KMS-11 (cell line): ENCODE results near the gene DIS3L2.
"Not testable (repeated sequence)": the region's sequence is repeated elsewhere in the genome, so short reads cannot be mapped to it uniquely, and the experiment has no call there.

Experiments
- H2AFZ ChIP-seq: fragments of 200-600 bp; sonication (generic); 2 replicates; pipeline ENCODE4 v1.6.1; 2016; ENCODE audit warnings: antibody characterized with exemption, mixed run types, low read depth
- H3K27ac ChIP-seq: fragments of 200-600 bp; sonication (generic); 2 replicates; pipeline ENCODE4 v1.6.1; 2016; ENCODE audit warnings: mild to moderate bottlenecking, mixed run types
- H3K27me3 ChIP-seq: fragments of 200-600 bp; sonication (generic); 2 replicates; pipeline ENCODE4 v1.6.1; 2017; ENCODE audit warnings: mild to moderate bottlenecking, low read depth, mixed run types, moderate library complexity; ENCODE audit not compliant: insufficient read depth
- H3K36me3 ChIP-seq: fragments of 200-600 bp; sonication (generic); 2 replicates; pipeline ENCODE4 v1.6.1; 2017; ENCODE audit warnings: mild to moderate bottlenecking, mixed run types; ENCODE audit not compliant: insufficient read depth
- H3K4me1 ChIP-seq: fragments of 200-600 bp; sonication (generic); 2 replicates; pipeline ENCODE4 v1.6.1; 2016; ENCODE audit warnings: mild to moderate bottlenecking, low read depth, mixed run types; ENCODE audit not compliant: poor library complexity, severe bottlenecking
- H3K4me2 ChIP-seq: fragments of 200-600 bp; sonication (generic); 2 replicates; pipeline ENCODE4 v1.7.0; 2016; ENCODE audit warnings: mild to moderate bottlenecking, mixed run types
- H3K4me3 ChIP-seq: fragments of 200-600 bp; sonication (generic); IDR thresholded peaks from 2 replicates; pipeline ENCODE4 v1.6.1; 2017; ENCODE audit warnings: low read depth, low read length, mixed read lengths; ENCODE audit not compliant: insufficient read depth
- H3K79me2 ChIP-seq: fragments of 200-600 bp; sonication (generic); 2 replicates; pipeline ENCODE4 v1.6.1; 2016; ENCODE audit warnings: low read depth, mixed run types; ENCODE audit not compliant: insufficient read depth
- H3K9ac ChIP-seq: fragments of 200-600 bp; sonication (generic); 2 replicates; pipeline ENCODE4 v1.6.1; 2016; ENCODE audit warnings: mild to moderate bottlenecking, mixed run types
- H4K20me1 ChIP-seq: fragments of 200-600 bp; sonication (generic); 2 replicates; pipeline ENCODE4 v1.6.1; 2016; ENCODE audit warnings: mild to moderate bottlenecking, mixed run types; ENCODE audit not compliant: insufficient read depth
- TF ChIP-seq, protein P1 (sequence below): fragments of 200-600 bp; sonication (generic); conservative IDR thresholded peaks from 2 replicates; pipeline ENCODE4 v1.6.1; 2017; ENCODE audit warnings: low read depth, mild to moderate bottlenecking, antibody characterized with exemption, low read length, moderate library complexity, mixed read lengths

The DIS3L2 gene

DNA sequence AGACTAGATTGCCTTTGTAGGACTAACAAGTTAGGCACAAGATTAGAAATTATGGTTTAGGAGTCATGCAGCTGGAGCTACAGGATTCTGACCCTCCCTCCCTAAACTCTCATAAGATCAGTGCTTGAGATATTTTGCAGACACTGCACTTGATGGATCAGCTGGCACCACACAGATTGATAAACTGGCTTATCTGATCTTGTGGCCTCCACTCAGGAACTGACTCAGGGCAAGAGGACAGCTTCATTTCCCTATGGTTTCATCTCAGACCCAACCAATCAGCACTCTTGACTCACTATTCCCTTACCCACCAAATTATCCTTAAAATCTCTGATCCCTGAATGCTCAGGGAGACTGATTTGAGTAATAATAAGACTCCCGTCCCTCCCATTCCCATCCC, 152.3 kb downstream of the DIS3L2 start:
- Histone ChIP-seq H3K4me2 (no peak overlapping the region), H4K20me1 (no peaks in the 10 kb centered on the region), H3K9ac (no peak overlapping the region), H3K36me3 (no peaks in the 10 kb centered on the region), H3K27ac (no peak overlapping the region), H2AFZ (no peak overlapping the region), H3K4me1 (no peaks in the 10 kb centered on the region), H3K27me3 (no peaks in the 10 kb centered on the region), H3K79me2 (no peaks in the 10 kb centered on the region), H3K4me3 (no peak overlapping the region)
- TF ChIP-seq, protein P1, sequence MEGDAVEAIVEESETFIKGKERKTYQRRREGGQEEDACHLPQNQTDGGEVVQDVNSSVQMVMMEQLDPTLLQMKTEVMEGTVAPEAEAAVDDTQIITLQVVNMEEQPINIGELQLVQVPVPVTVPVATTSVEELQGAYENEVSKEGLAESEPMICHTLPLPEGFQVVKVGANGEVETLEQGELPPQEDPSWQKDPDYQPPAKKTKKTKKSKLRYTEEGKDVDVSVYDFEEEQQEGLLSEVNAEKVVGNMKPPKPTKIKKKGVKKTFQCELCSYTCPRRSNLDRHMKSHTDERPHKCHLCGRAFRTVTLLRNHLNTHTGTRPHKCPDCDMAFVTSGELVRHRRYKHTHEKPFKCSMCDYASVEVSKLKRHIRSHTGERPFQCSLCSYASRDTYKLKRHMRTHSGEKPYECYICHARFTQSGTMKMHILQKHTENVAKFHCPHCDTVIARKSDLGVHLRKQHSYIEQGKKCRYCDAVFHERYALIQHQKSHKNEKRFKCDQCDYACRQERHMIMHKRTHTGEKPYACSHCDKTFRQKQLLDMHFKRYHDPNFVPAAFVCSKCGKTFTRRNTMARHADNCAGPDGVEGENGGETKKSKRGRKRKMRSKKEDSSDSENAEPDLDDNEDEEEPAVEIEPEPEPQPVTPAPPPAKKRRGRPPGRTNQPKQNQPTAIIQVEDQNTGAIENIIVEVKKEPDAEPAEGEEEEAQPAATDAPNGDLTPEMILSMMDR, result no peak

DNA sequence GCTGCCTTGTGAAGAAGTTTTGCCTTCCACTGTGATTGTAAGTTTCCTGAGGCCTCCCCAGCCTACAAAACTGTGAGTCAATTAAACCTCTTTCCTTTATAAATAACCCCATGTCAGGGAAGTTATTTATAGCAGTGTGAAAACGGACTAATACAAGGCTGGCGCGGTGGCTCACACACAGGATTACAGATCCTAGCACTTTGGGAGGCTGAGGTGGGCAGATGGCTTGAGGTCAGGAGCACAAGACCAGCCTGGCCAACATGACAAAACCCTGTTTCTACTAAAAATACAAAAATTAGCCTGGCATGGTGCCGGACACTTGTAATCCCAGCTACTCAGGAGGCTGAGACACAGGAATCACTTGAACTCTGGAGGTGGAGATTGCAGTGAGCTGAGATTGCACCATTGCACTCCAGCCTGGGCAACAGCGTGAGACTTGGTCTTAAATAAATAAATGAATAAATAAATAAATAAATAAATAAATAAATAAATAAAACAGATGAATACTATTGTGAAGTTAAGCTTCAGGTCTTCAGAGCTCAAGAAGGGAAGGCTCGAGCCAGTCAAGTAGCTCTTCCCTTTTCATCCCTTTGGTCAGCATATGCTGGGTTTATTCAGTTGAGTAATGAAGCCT, 154.3 kb downstream of the DIS3L2 start:
- not testable (repeated sequence) for H3K27me3 ChIP-seq, H2AFZ ChIP-seq, H4K20me1 ChIP-seq, H3K79me2 ChIP-seq, H3K4me3 ChIP-seq, H3K27ac ChIP-seq, H3K4me1 ChIP-seq, H3K9ac ChIP-seq, H3K36me3 ChIP-seq, H3K4me2 ChIP-seq

DNA sequence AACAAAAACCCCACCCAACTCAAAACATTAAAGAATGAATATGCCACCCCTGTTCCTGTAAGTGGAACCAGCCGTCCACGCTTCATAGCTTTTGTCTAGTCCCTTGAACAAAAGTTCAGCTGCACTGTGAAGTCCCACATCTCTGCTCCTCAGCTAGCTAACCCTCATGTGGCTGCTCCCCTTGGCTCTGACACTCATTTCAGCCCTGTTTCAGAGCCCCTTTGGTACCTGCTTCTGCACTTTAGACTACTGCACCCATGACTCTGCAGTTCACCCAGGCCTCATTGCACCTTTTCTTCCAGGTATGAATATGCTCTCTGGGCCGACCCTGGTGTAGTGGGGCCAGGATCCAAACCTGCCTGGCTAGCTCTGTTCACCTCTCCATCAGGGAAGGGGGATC, 155.3 kb downstream of the DIS3L2 start:
- Histone ChIP-seq H3K27me3 (no peaks in the 10 kb centered on the region), H4K20me1 (no peaks in the 10 kb centered on the region), H3K4me2 (no peak overlapping the region), H3K9ac (no peak overlapping the region), H3K4me1 (no peaks in the 10 kb centered on the region), H3K36me3 (no peaks in the 10 kb centered on the region), H3K79me2 (no peaks in the 10 kb centered on the region), H3K27ac (no peak overlapping the region), H3K4me3 (no peak overlapping the region), H2AFZ (no peak overlapping the region)
- TF ChIP-seq, protein P1, result no peak

DNA sequence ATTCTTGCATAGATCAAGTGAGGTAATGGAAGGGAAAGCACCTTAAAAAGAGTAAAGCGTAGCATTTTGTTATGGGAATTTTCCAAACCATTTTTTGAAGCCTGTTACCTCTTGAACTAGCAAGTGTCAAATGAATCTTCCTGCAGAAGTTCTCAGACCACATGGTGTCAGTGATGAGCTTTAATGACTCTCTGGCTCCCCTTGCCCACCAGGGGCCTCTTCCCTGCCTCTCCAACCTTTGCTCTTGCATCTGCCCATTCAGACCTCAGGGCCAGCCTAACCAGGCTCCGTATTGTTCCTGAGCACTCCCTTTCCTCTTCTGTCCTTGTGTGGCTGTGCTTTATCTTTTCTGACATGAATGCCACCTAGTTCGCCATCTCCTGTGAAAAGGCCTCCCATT, 155.9 kb downstream of the DIS3L2 start:
- H4K20me1 ChIP-seq, result no peaks in the 10 kb centered on the region
- no peaks in the 10 kb centered on the region for H3K27me3 ChIP-seq
- no peaks in the 10 kb centered on the region for H3K79me2 ChIP-seq
- H3K4me3 ChIP-seq, result no peak overlapping the region
- H3K4me2 ChIP-seq, result no peak overlapping the region
- no peak overlapping the region for H3K27ac ChIP-seq
- H3K4me1 ChIP-seq, result no peaks in the 10 kb centered on the region
- TF ChIP-seq, protein P1, result no peak
- H3K9ac ChIP-seq, result no peak overlapping the region
- H2AFZ ChIP-seq, result no peak overlapping the region
- H3K36me3 ChIP-seq, result no peaks in the 10 kb centered on the region

DNA sequence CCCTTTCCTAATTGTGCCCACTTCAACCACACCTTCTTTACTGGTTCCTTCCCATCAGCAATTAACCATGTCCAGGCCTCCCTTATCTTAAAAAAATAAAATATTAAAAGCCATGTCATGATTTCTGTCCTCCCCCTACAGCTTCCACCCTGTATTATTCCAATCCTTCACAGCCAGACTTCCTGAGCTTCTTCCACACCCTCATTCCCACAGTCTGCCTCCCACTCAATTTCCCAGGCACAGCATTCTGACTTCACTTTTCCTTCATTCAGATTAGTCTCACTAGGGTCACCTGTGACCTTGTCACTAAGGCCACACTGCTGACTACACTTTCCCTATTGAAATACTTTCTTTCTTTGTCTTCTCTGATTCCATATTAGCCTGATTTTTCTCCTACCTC, 159.4 kb downstream of the DIS3L2 start:
- H3K36me3 ChIP-seq, result no peaks in the 10 kb centered on the region
- H2AFZ ChIP-seq, result no peak overlapping the region
- H3K9ac ChIP-seq, result no peak overlapping the region
- H3K4me2 ChIP-seq, result no peak overlapping the region
- no peaks in the 10 kb centered on the region for H3K27me3 ChIP-seq
- TF ChIP-seq, protein P1, result no peak
- no peak overlapping the region for H3K27ac ChIP-seq
- H3K4me3 ChIP-seq, result no peak overlapping the region
- H3K79me2 ChIP-seq, result no peaks in the 10 kb centered on the region
- no peaks in the 10 kb centered on the region for H4K20me1 ChIP-seq
- no peaks in the 10 kb centered on the region for H3K4me1 ChIP-seq
